Colonic mucosa (tissue), 4 donors: Measurements from ENCODE around the gene FARP2. TPM values are rescaled to one million over a fixed set of nuclear protein-coding genes. Genes with fewer than 3 reads are reported as not detected.

Experiments used
- DNase-seq: peaks from one replicate; pipeline ENCODE4 v3.0.0-alpha.2; 2020
- H3K27ac ChIP-seq: fragments of 200-600 bp; one replicate; pipeline ENCODE4 v1.8.0; 2021
- H3K27me3 ChIP-seq: fragments of 200-600 bp; one replicate; pipeline ENCODE4 v1.8.0; 2021
- H3K36me3 ChIP-seq: fragments of 200-600 bp; one replicate; pipeline ENCODE4 v1.8.0; 2021
- H3K4me1 ChIP-seq: fragments of 200-600 bp; one replicate; pipeline ENCODE4 v1.8.0; 2021; ENCODE audit warnings: mild to moderate bottlenecking
- H3K4me3 ChIP-seq: fragments of 200-600 bp; one replicate; pipeline ENCODE4 v1.8.0; 2021
- H3K9ac ChIP-seq, 2 donors: one replicate each; pipeline ENCODE4 v1.7.0; 2013; ENCODE audit warnings: control low read depth in 2 of 2, low read depth in 2 of 2, low read length in 2 of 2
- H3K9me3 ChIP-seq: fragments of 200-600 bp; one replicate; pipeline ENCODE4 v1.8.0; 2021
- CTCF ChIP-seq: fragments of 200-600 bp; IDR thresholded peaks from one replicate; pipeline ENCODE4 v1.8.0; 2022; ENCODE audit warnings: antibody characterized with exemption, mild to moderate bottlenecking
- intact Hi-C: fragments of 100-400 bp; cut with DNase I; formaldehyde crosslinking; loops from one replicate; pipeline ENCODE4 v1.14.1; 2022
- total RNA-seq, 2 donors: library from RNA; stranded (reverse); fragmentation: NEBNext Ultra II Directional in 1 of 2; extraction: Animal tissue kit (Norgen Biotek cat#: 25700) in 1 of 2; gene quantifications; one replicate each; pipeline ENCODE4 v1.2.1, GENCODE V29; 2021
- donor health status: healthy.
- donor health status: DM: no; HTN: no; CAD: no.
- donor health status: DM: no; HTN: no; CAD: no.

The FARP2 gene
- total RNA-seq, 2 donors from 2014 or later, result 107 to 122 TPM

GRCh38 chr2:241329669-241330615, 26.1 kb upstream of the FARP2 start:
- H3K9ac ChIP-seq, result peak overlapping the region in 1 of 2 donors; percentile 9
- H3K36me3 ChIP-seq, result no peaks in the 10 kb centered on the region
- H3K4me3 ChIP-seq, result no peak overlapping the region
- no peaks in the 10 kb centered on the region for H3K9me3 ChIP-seq
- H3K4me1 ChIP-seq, result no peaks in the 10 kb centered on the region
- intact Hi-C loops, result no loop called here
- no peak for TF ChIP-seq CTCF
- no peak overlapping the region for H3K27ac ChIP-seq
- no peak for DNase-seq
- no peaks in the 10 kb centered on the region for H3K27me3 ChIP-seq

GRCh38 chr2:241330616-241330981, 25.5 kb upstream of the FARP2 start:
- Histone ChIP-seq H3K4me3 (no peak overlapping the region), H3K27ac (no peak overlapping the region), H3K4me1 (no peaks in the 10 kb centered on the region), H3K36me3 (no peaks in the 10 kb centered on the region), H3K9me3 (no peaks in the 10 kb centered on the region), H3K9ac (no peak overlapping the region), H3K27me3 (no peaks in the 10 kb centered on the region)
- TF ChIP-seq CTCF, result no peak
- DNase-seq, result no peak
- intact Hi-C loops, result no loop called here

DNA sequence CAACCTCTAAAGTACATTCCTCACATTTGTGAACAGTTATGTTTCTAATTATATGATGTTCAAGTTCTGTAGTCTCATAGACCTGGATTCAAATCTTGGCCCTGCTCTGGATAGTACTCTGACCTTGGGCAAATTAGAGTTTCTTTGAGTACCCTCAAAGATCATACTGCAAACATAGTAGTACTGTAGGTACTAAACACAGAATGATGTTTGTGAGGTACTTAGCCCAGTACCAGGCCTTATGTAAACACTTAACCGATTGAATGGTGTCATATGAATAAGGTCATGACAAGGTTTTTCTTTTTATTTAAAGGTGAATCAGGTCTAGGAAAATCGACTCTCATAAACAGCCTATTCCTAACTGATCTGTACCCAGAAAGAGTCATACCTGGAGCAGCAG, 21.3 kb upstream of the FARP2 start:
- Histone ChIP-seq H3K27ac (no peak overlapping the region), H3K27me3 (no peaks in the 10 kb centered on the region), H3K9me3 (no peaks in the 10 kb centered on the region), H3K9ac (no peak overlapping the region), H3K4me3 (no peak overlapping the region), H3K4me1 (peaks cover 2% of the 10 kb centered on the region), H3K36me3 (peaks cover 17% of the 10 kb centered on the region)
- intact Hi-C loops, result no loop called here
- no peak for TF ChIP-seq CTCF
- no peak for DNase-seq

GRCh38 chr2:241339839-241340630, 16.1 kb upstream of the FARP2 start:
- no peak overlapping the region for H3K27ac ChIP-seq
- no peak for TF ChIP-seq CTCF
- intact Hi-C loops, result no loop called here
- H3K4me3 ChIP-seq, result no peak overlapping the region
- H3K27me3 ChIP-seq, result no peaks in the 10 kb centered on the region
- no peak for DNase-seq
- peaks cover 4% of the 10 kb centered on the region for H3K4me1 ChIP-seq
- peaks cover 34% of the 10 kb centered on the region for H3K36me3 ChIP-seq
- no peak overlapping the region for H3K9ac ChIP-seq
- H3K9me3 ChIP-seq, result no peaks in the 10 kb centered on the region

GRCh38 chr2:241340631-241341163, 15.4 kb upstream of the FARP2 start:
- no peak overlapping the region for H3K9ac ChIP-seq
- peaks cover 4% of the 10 kb centered on the region for H3K4me1 ChIP-seq
- H3K9me3 ChIP-seq, result no peaks in the 10 kb centered on the region
- DNase-seq, result no peak
- TF ChIP-seq CTCF, result no peak
- no peaks in the 10 kb centered on the region for H3K27me3 ChIP-seq
- H3K36me3 ChIP-seq, result peaks cover 35% of the 10 kb centered on the region
- intact Hi-C loops, result no loop called here
- H3K4me3 ChIP-seq, result no peak overlapping the region
- H3K27ac ChIP-seq, result no peak overlapping the region
